Measurements from ENCODE around the gene FUT4. TPM values are rescaled to one million over a fixed set of nuclear protein-coding genes. Genes with fewer than 3 reads are reported as not detected.

The FUT4 gene
- polyA plus RNA-seq, 1 donor from 2014 or later: 0.62 TPM

GRCh38 chr11:94525546-94526324 lies 18.0 kb upstream of the FUT4 start:
- no peaks in the 10 kb centered on the region for H3K9me3 ChIP-seq (ENCODE audit: low read length)
- H3K4me2 ChIP-seq (ENCODE audit: low read length): no peak overlapping the region
- H3K9me2 ChIP-seq (ENCODE audit: insufficient read depth, low read length): no peaks in the 10 kb centered on the region
- no peak overlapping the region for H3K9ac ChIP-seq (ENCODE audit: low read length)
- H2AFZ ChIP-seq (ENCODE audit: low read depth, low read length): no peak overlapping the region
- no peaks in the 10 kb centered on the region for H4K20me1 ChIP-seq (ENCODE audit: insufficient read depth)
- H3K4me3 ChIP-seq (ENCODE audit: low read length): no peak overlapping the region
- no peaks in the 10 kb centered on the region for H3K27me3 ChIP-seq (ENCODE audit: insufficient read depth, low read depth, low read length)
- TF ChIP-seq TAF1 (IDR thresholded peaks at IDR 0.05; ENCODE audit: low read depth) (no peak), POLR2AphosphoS5 (IDR thresholded peaks at IDR 0.05) (no peak), SMC3 (conservative IDR thresholded peaks at IDR 0.05; ENCODE audit: poor library complexity) (no peak), EZH2 (IDR thresholded peaks at IDR 0.05; ENCODE audit: borderline replicate concordance, insufficient read depth, low read length, poor library complexity, severe bottlenecking) (no peak), MXI1 (conservative IDR thresholded peaks at IDR 0.05; ENCODE audit: poor library complexity, severe bottlenecking) (no peak), EP300 (conservative IDR thresholded peaks at IDR 0.05; ENCODE audit: poor library complexity, severe bottlenecking) (no peak), RAD21 (conservative IDR thresholded peaks at IDR 0.05) (no peak)
- TF ChIP-seq, protein P1, sequence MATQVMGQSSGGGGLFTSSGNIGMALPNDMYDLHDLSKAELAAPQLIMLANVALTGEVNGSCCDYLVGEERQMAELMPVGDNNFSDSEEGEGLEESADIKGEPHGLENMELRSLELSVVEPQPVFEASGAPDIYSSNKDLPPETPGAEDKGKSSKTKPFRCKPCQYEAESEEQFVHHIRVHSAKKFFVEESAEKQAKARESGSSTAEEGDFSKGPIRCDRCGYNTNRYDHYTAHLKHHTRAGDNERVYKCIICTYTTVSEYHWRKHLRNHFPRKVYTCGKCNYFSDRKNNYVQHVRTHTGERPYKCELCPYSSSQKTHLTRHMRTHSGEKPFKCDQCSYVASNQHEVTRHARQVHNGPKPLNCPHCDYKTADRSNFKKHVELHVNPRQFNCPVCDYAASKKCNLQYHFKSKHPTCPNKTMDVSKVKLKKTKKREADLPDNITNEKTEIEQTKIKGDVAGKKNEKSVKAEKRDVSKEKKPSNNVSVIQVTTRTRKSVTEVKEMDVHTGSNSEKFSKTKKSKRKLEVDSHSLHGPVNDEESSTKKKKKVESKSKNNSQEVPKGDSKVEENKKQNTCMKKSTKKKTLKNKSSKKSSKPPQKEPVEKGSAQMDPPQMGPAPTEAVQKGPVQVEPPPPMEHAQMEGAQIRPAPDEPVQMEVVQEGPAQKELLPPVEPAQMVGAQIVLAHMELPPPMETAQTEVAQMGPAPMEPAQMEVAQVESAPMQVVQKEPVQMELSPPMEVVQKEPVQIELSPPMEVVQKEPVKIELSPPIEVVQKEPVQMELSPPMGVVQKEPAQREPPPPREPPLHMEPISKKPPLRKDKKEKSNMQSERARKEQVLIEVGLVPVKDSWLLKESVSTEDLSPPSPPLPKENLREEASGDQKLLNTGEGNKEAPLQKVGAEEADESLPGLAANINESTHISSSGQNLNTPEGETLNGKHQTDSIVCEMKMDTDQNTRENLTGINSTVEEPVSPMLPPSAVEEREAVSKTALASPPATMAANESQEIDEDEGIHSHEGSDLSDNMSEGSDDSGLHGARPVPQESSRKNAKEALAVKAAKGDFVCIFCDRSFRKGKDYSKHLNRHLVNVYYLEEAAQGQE (IDR thresholded peaks at IDR 0.05; ENCODE audit: borderline replicate concordance): no peak
- TF ChIP-seq, protein P2, sequence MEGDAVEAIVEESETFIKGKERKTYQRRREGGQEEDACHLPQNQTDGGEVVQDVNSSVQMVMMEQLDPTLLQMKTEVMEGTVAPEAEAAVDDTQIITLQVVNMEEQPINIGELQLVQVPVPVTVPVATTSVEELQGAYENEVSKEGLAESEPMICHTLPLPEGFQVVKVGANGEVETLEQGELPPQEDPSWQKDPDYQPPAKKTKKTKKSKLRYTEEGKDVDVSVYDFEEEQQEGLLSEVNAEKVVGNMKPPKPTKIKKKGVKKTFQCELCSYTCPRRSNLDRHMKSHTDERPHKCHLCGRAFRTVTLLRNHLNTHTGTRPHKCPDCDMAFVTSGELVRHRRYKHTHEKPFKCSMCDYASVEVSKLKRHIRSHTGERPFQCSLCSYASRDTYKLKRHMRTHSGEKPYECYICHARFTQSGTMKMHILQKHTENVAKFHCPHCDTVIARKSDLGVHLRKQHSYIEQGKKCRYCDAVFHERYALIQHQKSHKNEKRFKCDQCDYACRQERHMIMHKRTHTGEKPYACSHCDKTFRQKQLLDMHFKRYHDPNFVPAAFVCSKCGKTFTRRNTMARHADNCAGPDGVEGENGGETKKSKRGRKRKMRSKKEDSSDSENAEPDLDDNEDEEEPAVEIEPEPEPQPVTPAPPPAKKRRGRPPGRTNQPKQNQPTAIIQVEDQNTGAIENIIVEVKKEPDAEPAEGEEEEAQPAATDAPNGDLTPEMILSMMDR (IDR thresholded peaks at IDR 0.05; ENCODE audit: poor library complexity, severe bottlenecking): no peak
- H3K79me2 ChIP-seq (replicated peaks; ENCODE audit: insufficient read depth, low read length): no peaks in the 10 kb centered on the region
- H3K36me3 ChIP-seq (ENCODE audit: insufficient read depth, low read length): no peaks in the 10 kb centered on the region
- H3F3A ChIP-seq (ENCODE audit: insufficient read depth, low read length, poor library complexity, severe bottlenecking): no peaks in the 10 kb centered on the region
- no peak overlapping the region for H3K27ac ChIP-seq (ENCODE audit: low read length)

DNA sequence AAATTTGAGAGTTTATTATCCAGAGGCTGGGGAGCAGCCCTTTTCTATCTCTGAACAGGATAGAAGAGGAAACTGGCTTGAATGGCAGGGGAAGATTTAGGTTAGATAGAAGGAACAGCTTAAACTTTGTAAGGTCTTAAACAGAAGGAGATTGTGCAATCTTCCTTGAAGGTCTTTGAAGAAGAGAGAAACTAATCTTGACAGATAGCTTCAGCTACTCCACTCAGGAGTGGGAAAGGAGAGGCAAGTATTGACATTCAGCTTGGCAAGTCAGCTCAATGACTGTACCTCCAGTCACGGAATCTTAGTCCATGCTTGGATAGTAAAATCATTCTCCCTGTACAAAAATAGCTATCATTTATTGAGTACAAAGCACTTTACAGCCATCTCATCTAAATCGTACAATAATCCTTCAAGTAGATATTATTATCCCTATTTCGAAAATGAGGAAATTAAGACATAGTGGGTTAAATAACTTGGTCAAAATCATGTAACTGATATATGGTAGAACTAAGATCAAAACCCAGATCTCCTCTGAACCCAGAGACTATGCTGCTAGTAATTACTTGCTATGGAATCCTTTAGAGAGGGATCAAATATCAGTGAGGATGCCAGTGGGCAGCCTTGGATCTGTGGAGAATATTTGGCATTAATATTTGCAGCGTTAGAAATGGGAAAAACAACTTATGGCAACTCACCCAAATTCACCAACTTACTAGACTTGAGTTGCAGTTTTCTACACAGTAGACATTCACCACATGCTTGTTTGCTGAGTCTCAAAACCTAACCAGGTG lies 16.9 kb upstream of the FUT4 start:
- H3K4me2 ChIP-seq (ENCODE audit: low read length): no peak overlapping the region
- no peak overlapping the region for H2AFZ ChIP-seq (ENCODE audit: low read depth, low read length)
- H4K20me1 ChIP-seq (ENCODE audit: insufficient read depth): no peaks in the 10 kb centered on the region
- H3K27ac ChIP-seq (ENCODE audit: low read length): no peak overlapping the region
- H3K79me2 ChIP-seq (replicated peaks; ENCODE audit: insufficient read depth, low read length): no peaks in the 10 kb centered on the region
- TF ChIP-seq SMC3 (conservative IDR thresholded peaks at IDR 0.05; ENCODE audit: poor library complexity) (no peak), EZH2 (IDR thresholded peaks at IDR 0.05; ENCODE audit: borderline replicate concordance, insufficient read depth, low read length, poor library complexity, severe bottlenecking) (no peak)
- no peaks in the 10 kb centered on the region for H3K36me3 ChIP-seq (ENCODE audit: insufficient read depth, low read length)
- no peaks in the 10 kb centered on the region for H3F3A ChIP-seq (ENCODE audit: insufficient read depth, low read length, poor library complexity, severe bottlenecking)
- no peak overlapping the region for H3K4me3 ChIP-seq (ENCODE audit: low read length)
- H3K27me3 ChIP-seq (ENCODE audit: insufficient read depth, low read depth, low read length): no peaks in the 10 kb centered on the region
- H3K9me2 ChIP-seq (ENCODE audit: insufficient read depth, low read length): no peaks in the 10 kb centered on the region
- no peaks in the 10 kb centered on the region for H3K9me3 ChIP-seq (ENCODE audit: low read length)
- H3K9ac ChIP-seq (ENCODE audit: low read length): no peak overlapping the region
